NCI-H2081 treated with DMSO at 0.1 percent for 48 hours (cell line): ENCODE data around the gene LRRC3.

Experiments
- DNase-seq: peaks from one replicate; lab custom pipeline; 2025; lab: John Stamatoyannopoulos, UW

Gene LRRC3

GRCh38 chr21:44438531-44439210 lies 16.6 kb upstream of the LRRC3 start:
- DNase-seq, result no peak

GRCh38 chr21:44439211-44439600 lies 16.1 kb upstream of the LRRC3 start:
- no peak for DNase-seq

- no peak for DNase-seq
Observed at GRCh38 chr21:44440241-44441040, 14.9 kb upstream of the LRRC3 start.

- no peak for DNase-seq
Observed at GRCh38 chr21:44441041-44441400, 14.3 kb upstream of the LRRC3 start.

GRCh38 chr21:44441581-44442265 lies 13.6 kb upstream of the LRRC3 start:
- no peak for DNase-seq

GRCh38 chr21:44442266-44443125 lies 12.8 kb upstream of the LRRC3 start:
- no peak for DNase-seq

- no peak for DNase-seq
Observed at GRCh38 chr21:44443291-44443890, 11.9 kb upstream of the LRRC3 start.

- no peak for DNase-seq
Observed at GRCh38 chr21:44443891-44444285, 11.4 kb upstream of the LRRC3 start.

GRCh38 chr21:44444286-44444931 lies 10.9 kb upstream of the LRRC3 start:
- no peak for DNase-seq

GRCh38 chr21:44445145-44445812 lies 10.0 kb upstream of the LRRC3 start:
- DNase-seq, result no peak

GRCh38 chr21:44448651-44449131 lies 6.6 kb upstream of the LRRC3 start:
- no peak for DNase-seq

GRCh38 chr21:44449473-44450363 lies 5.6 kb upstream of the LRRC3 start:
- DNase-seq, result no peak

GRCh38 chr21:44450402-44450801 lies 4.9 kb upstream of the LRRC3 start:
- DNase-seq, result no peak

GRCh38 chr21:44450999-44451398 lies 4.3 kb upstream of the LRRC3 start:
- no peak for DNase-seq

- no peak for DNase-seq
Observed at GRCh38 chr21:44453120-44453519, 2.2 kb upstream of the LRRC3 start.

- no peak for DNase-seq
Observed at GRCh38 chr21:44454058-44454457, 1.3 kb upstream of the LRRC3 start.

GRCh38 chr21:44455524-44456213 lies 359 bp downstream of the LRRC3 start:
- DNase-seq, result no peak

- DNase-seq, result no peak
Observed at GRCh38 chr21:44456214-44456914, 1.1 kb downstream of the LRRC3 start.
